ENCODE results near the gene PSRC1.
A peak's percentile ranks its signal among the peaks of the same experiment; 100 is the strongest.
"Not testable (repeated sequence)": the region's sequence is repeated elsewhere in the genome, so short reads cannot be mapped to it uniquely, and the experiment has no call there.

Gene PSRC1

GRCh38 chr1:109282952-109283747 is at the start of gene PSRC1:
PSRC1 (minus strand) TSS chr1:109283145.
- DNase-seq (ENCODE audit: low read depth): peak; percentile 94

GRCh38 chr1:109331113-109331512 is 48.2 kb upstream of the PSRC1 start:
- DNase-seq (ENCODE audit: low read depth): no peak

GRCh38 chr1:109327285-109327684 is 44.3 kb upstream of the PSRC1 start:
- no peak for DNase-seq (ENCODE audit: low read depth)

- DNase-seq (ENCODE audit: low read depth): no peak
Observed at GRCh38 chr1:109322974-109323373, 40.0 kb upstream of the PSRC1 start.

DNA sequence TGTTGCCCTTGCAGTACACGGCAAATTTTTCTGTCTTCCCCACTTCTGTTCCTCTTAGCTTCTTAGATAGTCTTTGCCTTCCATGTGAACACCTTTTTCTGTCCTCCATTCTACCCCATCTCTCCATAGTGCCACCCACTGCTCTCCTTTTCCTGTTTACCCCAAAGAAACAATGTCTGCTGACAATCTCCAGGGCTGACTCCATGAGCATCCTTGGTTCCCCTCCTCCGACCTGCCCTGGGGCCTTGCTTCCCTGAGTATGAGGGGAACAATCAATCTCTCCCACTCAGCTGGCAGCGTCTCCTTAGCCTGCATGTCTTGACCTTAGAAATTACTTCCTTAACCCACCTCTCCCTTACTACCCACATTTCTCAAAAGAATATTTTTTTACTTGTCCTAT is 36.2 kb upstream of the PSRC1 start:
- no peak for DNase-seq (ENCODE audit: low read depth)

- DNase-seq (ENCODE audit: low read depth): no peak
Observed at GRCh38 chr1:109316506-109316905, 33.6 kb upstream of the PSRC1 start.

DNA sequence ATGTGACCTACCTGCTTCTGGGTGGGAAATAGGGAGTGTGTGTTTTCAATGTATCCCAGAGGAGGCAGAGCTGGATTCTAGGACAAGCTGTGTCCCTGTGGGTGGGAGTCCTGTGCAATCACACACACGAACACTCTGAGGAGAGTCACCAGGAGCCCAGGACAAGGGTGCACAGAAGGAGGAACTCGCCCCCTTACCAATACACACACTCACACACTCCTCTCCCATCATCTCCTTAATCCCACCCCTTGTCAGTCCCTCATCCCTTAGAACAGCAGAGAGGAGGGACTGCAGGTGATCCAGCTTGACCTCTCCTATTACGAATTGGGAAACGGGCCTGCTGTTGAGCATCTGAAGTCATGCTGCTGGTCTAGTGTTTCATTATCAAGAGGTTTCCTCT is 32.3 kb upstream of the PSRC1 start:
- no peak for DNase-seq (ENCODE audit: low read depth)

GRCh38 chr1:109314795-109315194 is 31.9 kb upstream of the PSRC1 start:
- DNase-seq (ENCODE audit: low read depth): no peak

DNA sequence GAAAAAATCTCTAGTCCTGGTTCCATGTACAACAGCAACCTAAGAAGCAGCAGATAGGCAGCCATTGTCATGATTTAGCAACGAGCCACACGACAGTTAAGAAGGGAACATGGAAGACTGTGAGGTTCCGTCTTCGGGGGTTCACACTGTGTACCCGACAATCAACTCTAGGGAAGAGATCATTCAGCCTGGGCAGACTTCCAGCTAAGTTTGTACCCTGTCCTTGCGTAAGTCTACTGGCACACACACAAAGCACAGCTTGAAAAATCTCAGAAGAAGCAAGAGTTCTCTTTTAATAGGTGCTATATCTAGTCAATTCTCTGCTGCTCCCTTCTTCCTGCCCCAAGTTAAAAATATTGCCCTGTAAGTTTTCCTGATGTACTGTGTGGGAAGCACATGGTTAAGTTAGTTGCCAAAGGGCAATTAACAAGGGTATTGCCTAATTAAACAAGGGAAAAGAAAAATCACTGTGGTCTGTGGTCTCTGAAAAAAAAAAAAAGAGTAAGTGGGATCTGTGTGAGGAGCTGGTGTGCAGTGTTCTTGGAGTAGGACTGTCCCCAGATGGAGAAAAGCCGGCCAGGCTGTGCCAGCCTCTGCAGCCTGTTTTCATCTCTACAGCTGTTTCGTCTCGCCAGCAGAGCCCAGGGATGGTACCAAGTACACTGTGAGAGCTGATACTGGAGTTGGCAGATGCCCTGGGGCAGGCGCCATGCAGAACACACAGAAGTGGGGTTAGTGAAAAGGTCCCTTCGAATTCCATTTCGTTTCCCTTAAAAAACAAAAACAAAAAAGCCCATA is 30.2 kb upstream of the PSRC1 start:
- DNase-seq (ENCODE audit: low read depth): no peak

DNA sequence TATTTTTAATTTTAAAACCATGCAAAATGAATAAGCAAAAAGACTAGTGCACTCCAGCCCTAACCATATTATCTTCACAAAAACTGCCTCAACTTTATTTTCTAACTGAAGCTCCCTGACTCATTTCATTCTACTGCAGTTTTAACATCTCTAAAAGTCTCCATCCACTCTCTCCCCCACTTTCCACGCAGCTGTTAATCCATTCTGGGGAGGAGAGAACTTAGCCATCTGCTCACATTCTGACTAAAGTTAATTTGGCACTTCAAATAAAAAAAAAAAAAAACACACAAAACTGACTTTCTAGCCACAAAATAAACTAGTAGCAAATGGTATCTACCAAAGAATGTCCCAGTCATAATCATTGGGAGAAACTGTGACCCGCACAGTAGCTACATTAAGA is 29.3 kb upstream of the PSRC1 start:
- DNase-seq (ENCODE audit: low read depth): no peak

GRCh38 chr1:109309347-109309746 is 26.4 kb upstream of the PSRC1 start:
- no peak for DNase-seq (ENCODE audit: low read depth)

- DNase-seq (ENCODE audit: low read depth): no peak
Observed at GRCh38 chr1:109307274-109308021, 24.5 kb upstream of the PSRC1 start.

- no peak for DNase-seq (ENCODE audit: low read depth)
Observed at GRCh38 chr1:109306832-109307273, 23.9 kb upstream of the PSRC1 start, which contains the start of gene MYBPHL. MYBPHL (minus strand) TSS chr1:109307011; CDS start chr1:109306991, 20 bp downstream.

DNA sequence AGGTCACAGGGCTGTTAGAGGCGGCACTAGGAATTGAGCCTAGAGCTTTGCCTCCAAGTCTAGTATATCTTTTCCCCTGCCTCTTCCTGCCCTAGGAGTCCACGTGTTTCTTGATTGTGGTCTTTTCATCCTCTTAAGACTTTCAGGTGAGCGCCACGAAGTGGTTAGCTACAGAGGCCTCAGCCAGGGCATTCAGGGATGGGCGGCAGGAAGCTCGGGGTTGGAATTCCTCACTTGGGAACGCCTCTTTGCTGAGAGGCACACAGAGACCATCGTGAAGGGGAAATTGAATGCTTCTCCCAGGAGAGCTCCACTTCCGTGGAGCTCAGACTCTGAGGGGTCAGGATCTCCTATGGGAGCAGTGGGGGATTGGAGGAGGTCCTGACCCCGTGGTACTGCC is 23.0 kb upstream of the PSRC1 start:
- DNase-seq (ENCODE audit: low read depth): not testable (repeated sequence)

DNA sequence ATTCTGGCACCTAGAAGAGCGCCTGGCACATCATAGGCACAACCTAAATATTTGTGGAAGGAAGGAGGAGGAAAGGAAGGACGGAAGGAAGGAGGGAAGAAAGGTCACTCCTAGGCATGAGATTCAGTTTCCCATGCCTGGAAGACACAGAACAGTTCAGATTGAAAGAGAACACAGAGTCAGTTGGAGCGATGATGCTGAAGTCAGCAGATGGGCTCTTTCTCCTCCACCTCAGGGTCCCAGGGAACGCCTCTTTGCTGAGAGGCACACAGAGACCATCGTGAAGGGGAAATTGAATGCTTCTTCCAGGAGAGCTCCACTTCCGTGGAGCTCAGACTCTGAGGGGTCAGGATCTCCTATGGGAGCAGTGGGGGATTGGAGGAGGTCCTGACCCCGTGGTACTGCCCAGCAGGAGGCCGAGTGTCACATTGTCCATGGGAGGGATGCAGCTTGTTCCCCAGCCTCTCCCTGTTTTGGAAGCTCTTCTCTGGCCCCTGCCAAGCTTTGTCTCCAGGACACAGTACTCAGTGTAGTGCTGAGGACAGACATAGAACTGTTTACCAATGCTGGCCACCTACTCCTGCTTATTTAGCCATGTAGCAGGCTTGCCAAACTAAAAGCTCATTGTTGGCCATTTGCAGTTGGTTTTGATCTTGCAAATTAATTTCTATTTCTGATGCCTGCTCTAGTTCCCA is 21.4 kb upstream of the PSRC1 start:
- no peak for DNase-seq (ENCODE audit: low read depth)

GRCh38 chr1:109301874-109302273 is 18.9 kb upstream of the PSRC1 start:
- DNase-seq (ENCODE audit: low read depth): no peak

DNA sequence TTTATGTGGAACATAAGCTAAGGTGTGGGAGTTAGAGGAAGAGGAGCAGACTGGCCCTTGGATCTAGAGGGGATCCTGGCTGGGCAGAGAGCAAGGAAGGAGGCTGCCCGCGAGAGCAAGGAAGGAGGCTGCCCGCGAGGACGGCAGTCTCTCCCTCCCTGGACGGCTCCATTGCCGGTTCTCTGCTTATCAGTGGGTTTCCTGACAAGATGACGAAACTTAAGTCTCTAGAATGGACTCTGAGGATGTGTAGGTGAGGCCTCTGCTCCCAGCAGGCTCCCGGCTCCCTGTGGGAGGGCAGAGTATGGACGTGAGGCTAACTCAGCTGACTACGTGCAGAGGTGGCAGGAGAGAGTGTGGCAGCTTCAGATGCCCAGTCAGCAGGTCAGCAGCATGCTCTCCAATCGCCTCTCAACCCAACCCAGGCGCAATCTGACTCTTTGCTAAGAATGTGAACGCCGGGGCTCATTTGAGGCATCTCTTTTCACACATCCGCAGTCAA is 17.8 kb upstream of the PSRC1 start:
- no peak for DNase-seq (ENCODE audit: low read depth)

DNA sequence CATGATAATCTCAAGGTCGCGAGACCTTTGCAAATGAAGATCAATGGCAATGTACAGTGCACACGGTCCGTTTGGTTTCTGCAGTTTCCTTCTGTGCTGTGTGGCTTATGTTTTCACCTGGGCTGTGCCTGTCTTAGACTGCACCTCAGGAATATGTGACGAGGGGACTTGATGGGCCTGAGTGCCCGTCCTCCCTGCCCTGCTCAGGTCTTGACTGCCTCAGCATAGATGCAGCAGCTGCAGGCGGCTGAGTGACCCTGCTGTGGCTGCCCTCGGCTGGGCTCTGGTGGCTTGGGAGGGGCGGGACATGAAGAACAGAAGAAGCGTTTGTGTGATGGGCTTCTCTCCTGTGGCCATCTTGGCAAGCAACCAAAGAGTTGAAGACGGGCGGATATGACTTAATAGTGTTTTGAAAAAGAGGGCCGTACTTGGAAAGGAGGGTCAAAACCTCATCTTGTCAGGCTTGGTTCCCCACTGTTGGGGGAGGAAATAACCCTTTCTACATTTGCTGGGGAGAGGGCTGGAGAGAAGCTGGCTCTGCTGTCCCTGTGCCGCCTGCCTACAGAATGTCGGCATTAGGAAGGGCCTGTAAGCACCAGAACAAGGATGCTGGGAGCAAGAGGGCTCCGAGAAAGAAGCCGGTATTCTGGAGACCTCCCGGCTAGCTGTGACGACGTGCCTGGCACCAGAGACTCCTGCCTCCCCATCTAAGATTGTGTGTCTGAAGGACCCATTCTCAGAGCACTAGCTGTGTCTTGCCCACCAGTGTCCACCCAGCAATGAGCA is 16.8 kb upstream of the PSRC1 start:
- DNase-seq (ENCODE audit: low read depth): no peak

DNA sequence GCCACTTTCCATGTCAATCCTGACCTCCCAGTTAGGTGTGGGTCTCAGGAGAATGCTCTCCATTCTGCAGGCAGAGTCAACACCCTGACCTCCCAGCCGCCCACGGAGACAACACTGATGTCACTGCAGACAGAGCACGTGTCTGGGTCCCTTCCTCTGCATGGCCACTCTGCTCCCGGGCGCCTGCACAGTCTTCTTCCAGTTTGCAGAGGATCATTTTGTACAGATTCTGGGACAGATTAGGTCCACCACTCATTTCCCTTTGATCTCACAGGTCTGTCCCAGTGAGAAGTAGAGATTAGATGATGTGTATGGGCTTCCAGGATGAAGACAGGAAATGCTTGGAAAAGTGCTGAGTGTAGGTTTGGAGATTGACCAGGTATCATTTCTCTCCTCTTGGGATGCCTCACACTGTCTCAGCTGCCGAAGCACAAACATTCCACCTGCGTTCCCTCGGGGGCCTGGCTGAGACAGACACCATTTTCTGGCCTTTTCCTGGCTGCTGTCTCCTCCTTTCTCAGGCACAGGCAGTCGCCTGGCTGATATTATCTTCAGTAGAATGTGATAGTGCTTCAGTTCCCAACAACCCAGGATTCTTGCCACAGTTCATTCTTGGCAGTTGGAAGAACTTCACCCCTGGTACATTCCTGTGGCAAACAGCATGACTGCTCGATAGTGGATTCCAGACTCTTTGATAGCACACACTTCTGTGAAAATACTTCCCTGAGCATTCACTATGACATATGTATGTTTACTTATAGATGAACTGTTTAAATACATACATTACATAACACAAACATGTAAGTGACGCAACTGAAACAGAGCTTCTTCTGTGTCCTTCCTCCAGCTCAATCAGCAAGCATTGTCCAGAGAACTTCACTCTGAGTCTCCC is 16.0 kb upstream of the PSRC1 start:
- peak; percentile 54 for DNase-seq (ENCODE audit: low read depth)

- no peak for DNase-seq (ENCODE audit: low read depth)
Observed at GRCh38 chr1:109296782-109297181, 13.8 kb upstream of the PSRC1 start.
